ENCODE measurements around the gene PRKCG. TPM values are rescaled to one million over a fixed set of nuclear protein-coding genes. Genes with fewer than 3 reads are reported as not detected.

PRKCG gene
- total RNA-seq, 1 experiment from 2014 or later = not detected

- CTCF ChIA-PET = interaction anchor here (1.6 kb wide), 1 partner anchor 11 kb away, joined by 3 read pairs; no protein-coding TSS in a partner anchor
- Mint-ChIP-seq H3K4me1 (ENCODE audit: insufficient read depth, unreplicated experiment) (peaks cover 14% of the 10 kb centered on the region), H3K4me3 (ENCODE audit: unreplicated experiment) (no peak overlapping the region), H3K9me3 (ENCODE audit: unreplicated experiment) (no peaks in the 10 kb centered on the region), H3K27me3 (ENCODE audit: insufficient read depth, unreplicated experiment) (no peaks in the 10 kb centered on the region), H3K27ac (ENCODE audit: low read depth, unreplicated experiment) (no peak overlapping the region), H3K36me3 (ENCODE audit: insufficient read depth, unreplicated experiment) (peaks cover 7% of the 10 kb centered on the region)
- intact Hi-C loops (cut with micrococcal nuclease) = loop anchor here (10.0 kb wide), 1 partner anchor 240 kb away; the partner anchor contains the start of genes NDUFA3 and OSCAR
- no peak for TF ChIP-seq CTCF (IDR thresholded peaks at IDR 0.05; ENCODE audit: unreplicated experiment)
- no peak for DNase-seq (ENCODE audit: unreplicated experiment)
- POLR2A ChIA-PET = interaction anchor here (1.8 kb wide), 1 partner anchor 12 kb away, joined by 6 read pairs; no protein-coding TSS in a partner anchor
- BruUV-seq (replicated peaks) = no TSS peak
Observed at GRCh38 chr19:53864308-53864836, 17.6 kb upstream of the PRKCG start.

GRCh38 chr19:53865523-53865917 is 16.5 kb upstream of the PRKCG start:
- H3K9me3 Mint-ChIP-seq (ENCODE audit: unreplicated experiment) = no peaks in the 10 kb centered on the region
- peaks cover 14% of the 10 kb centered on the region for H3K4me1 Mint-ChIP-seq (ENCODE audit: insufficient read depth, unreplicated experiment)
- ChIA-PET CTCF (interaction anchor here (0.6 to 3.3 kb wide), 2 partner anchors 19 to 22 kb away, joined by 3 to 15 read pairs; no protein-coding TSS in a partner anchor), POLR2A (no interaction called here)
- peaks cover 7% of the 10 kb centered on the region for H3K36me3 Mint-ChIP-seq (ENCODE audit: insufficient read depth, unreplicated experiment)
- no peaks in the 10 kb centered on the region for H3K27me3 Mint-ChIP-seq (ENCODE audit: insufficient read depth, unreplicated experiment)
- DNase-seq (ENCODE audit: unreplicated experiment) = no peak
- no peak overlapping the region for H3K4me3 Mint-ChIP-seq (ENCODE audit: unreplicated experiment)
- BruUV-seq (replicated peaks) = no TSS peak
- intact Hi-C loops (cut with micrococcal nuclease) = loop anchor here (5.0 to 10.0 kb wide), 2 partner anchors 239 to 337 kb away; partner anchors contain the start of genes NDUFA3, OSCAR and RPS9
- H3K27ac Mint-ChIP-seq (ENCODE audit: low read depth, unreplicated experiment) = peak overlapping the region; percentile 100
- no peak for TF ChIP-seq CTCF (IDR thresholded peaks at IDR 0.05; ENCODE audit: unreplicated experiment)

- Mint-ChIP-seq H3K4me3 (ENCODE audit: unreplicated experiment) (peak overlapping the region; percentile 97), H3K27me3 (ENCODE audit: insufficient read depth, unreplicated experiment) (no peaks in the 10 kb centered on the region), H3K4me1 (ENCODE audit: insufficient read depth, unreplicated experiment) (peaks cover 17% of the 10 kb centered on the region), H3K9me3 (ENCODE audit: unreplicated experiment) (no peaks in the 10 kb centered on the region), H3K36me3 (ENCODE audit: insufficient read depth, unreplicated experiment) (peaks cover 10% of the 10 kb centered on the region), H3K27ac (ENCODE audit: low read depth, unreplicated experiment) (peak overlapping the region; percentile 100)
- TF ChIP-seq CTCF (IDR thresholded peaks at IDR 0.05; ENCODE audit: unreplicated experiment) = no peak
- CTCF ChIA-PET = interaction anchor here (0.6 to 3.3 kb wide), 3 partner anchors 13 to 23 kb away, joined by 3 to 15 read pairs (median 3); no protein-coding TSS in a partner anchor
- POLR2A ChIA-PET = no interaction called here
- no TSS peak for BruUV-seq (replicated peaks)
- DNase-seq (ENCODE audit: unreplicated experiment) = peak; percentile 62
- intact Hi-C loops (cut with micrococcal nuclease) = loop anchor here (5.0 to 10.0 kb wide), 2 partner anchors 239 to 336 kb away; partner anchors contain the start of genes NDUFA3, OSCAR and RPS9
Observed at GRCh38 chr19:53865918-53866864, 15.8 kb upstream of the PRKCG start.

GRCh38 chr19:53866865-53867224 is 15.2 kb upstream of the PRKCG start:
- TF ChIP-seq CTCF (IDR thresholded peaks at IDR 0.05; ENCODE audit: unreplicated experiment) = no peak
- BruUV-seq (replicated peaks) = no TSS peak
- DNase-seq (ENCODE audit: unreplicated experiment) = no peak
- intact Hi-C loops (cut with micrococcal nuclease) = loop anchor here (1.0 to 10.0 kb wide), 3 partner anchors 26 to 335 kb away; partner anchors contain the start of genes NDUFA3, OSCAR and RPS9
- POLR2A ChIA-PET = interaction anchor here (0.8 to 2.2 kb wide), 4 partner anchors 26 to 346 kb away, joined by 3 to 10 read pairs (median 6); partner anchors contain the start of genes CNOT3 and RPS9
- Mint-ChIP-seq H3K4me3 (ENCODE audit: unreplicated experiment) (peak overlapping the region; percentile 97), H3K9me3 (ENCODE audit: unreplicated experiment) (no peaks in the 10 kb centered on the region), H3K27me3 (ENCODE audit: insufficient read depth, unreplicated experiment) (no peaks in the 10 kb centered on the region), H3K4me1 (ENCODE audit: insufficient read depth, unreplicated experiment) (peaks cover 20% of the 10 kb centered on the region), H3K27ac (ENCODE audit: low read depth, unreplicated experiment) (peak overlapping the region; percentile 100), H3K36me3 (ENCODE audit: insufficient read depth, unreplicated experiment) (peaks cover 16% of the 10 kb centered on the region)
- CTCF ChIA-PET = interaction anchor here (1.0 to 3.3 kb wide), 2 partner anchors 13 to 23 kb away, joined by 3 to 15 read pairs; no protein-coding TSS in a partner anchor

Measured in MCF 10A (cell line).